HCT116 (cell line): ENCODE results near the gene TMEM101. TPM values are rescaled to one million over a fixed set of nuclear protein-coding genes. Genes with fewer than 3 reads are reported as not detected.

Source experiments
- ATAC-seq: fragments of 200-7000 bp; cut with Tn5 transposase; 2 replicates; pipeline ENCODE4 v1.9.1; 2020; ENCODE audit warnings: mild to moderate bottlenecking, moderate library complexity
- BruUV-seq: library from RNA; stranded (reverse); fragments of 400-500 nt; replicated peaks from 2 replicates; lab custom pipeline; 2021; lab: Mats Ljungman, UMichigan
- CTCF ChIA-PET: fragments of 300-600 bp; sonication (Branson Sonifier 250); formaldehyde crosslinking; loops from one replicate; lab custom pipeline; 2021; ENCODE audit warnings: antibody characterized with exemption; lab: Charles Lee
- POLR2A ChIA-PET: fragments of 300-600, 350-600 bp; sonication (Branson Sonifier 250); formaldehyde crosslinking; loops from one replicate; lab custom pipeline; 2021; ENCODE audit warnings: antibody characterized with exemption; lab: Charles Lee
- RAD21 ChIA-PET, 2 experiments: fragments of 300-600 bp; sonication (Branson Sonifier 250); formaldehyde crosslinking; loops; one replicate each; lab custom pipeline; 2023; ENCODE audit warnings: low total read pairs in 2 of 2; ENCODE audit not compliant: uncharacterized antibody in 2 of 2, unreplicated experiment in 2 of 2, low non-redundant PET in 1 of 2; lab: Charles Lee
- DNase-seq: peaks from one replicate; pipeline ENCODE4 v3.0.0-alpha.2; 2010; ENCODE audit warnings: low read depth, low spot score
- H2AFZ ChIP-seq: fragments of 200-600 bp; shearing (Covaris generic), sonication (generic); 2 replicates; pipeline ENCODE4 v1.6.1; 2017; ENCODE audit warnings: low read depth, mixed run types, mixed read lengths, antibody characterized with exemption, low read length; ENCODE audit not compliant: poor library complexity, severe bottlenecking
- H3K27ac ChIP-seq: 2 replicates; pipeline ENCODE4 v1.5.1; 2012; ENCODE audit warnings: low read depth, low read length
- H3K27me3 ChIP-seq: fragments of 200-600 bp; sonication (generic); 2 replicates; pipeline ENCODE4 v1.6.1; 2016; ENCODE audit warnings: mixed run types, low read length, mixed read lengths; ENCODE audit not compliant: insufficient read depth
- H3K36me3 ChIP-seq, 2 experiments: fragments of 200-500 bp in 1 of 2; fragments of 200-600 bp in 1 of 2; sonication (Bioruptor generic) in 1 of 2; sonication (generic) in 1 of 2; 2 replicates each; pipeline versions ENCODE4 v1.5.1 to v1.6.1; 2014 to 2016; ENCODE audit warnings: low read length in 2 of 2, inconsistent platforms in 1 of 2, mixed read lengths in 1 of 2, mixed run types in 1 of 2; ENCODE audit not compliant: insufficient read depth in 2 of 2, control insufficient read depth in 1 of 2
- H3K4me1 ChIP-seq, 2 experiments: fragments of 200-600 bp in 1 of 2; sonication (generic) in 1 of 2; 2 replicates each; pipeline versions ENCODE4 v1.5.1 to v1.6.1; 2012 to 2017; ENCODE audit warnings: low read length in 2 of 2, inconsistent platforms in 1 of 2, mild to moderate bottlenecking in 1 of 2, mixed read lengths in 1 of 2, mixed run types in 1 of 2, moderate library complexity in 1 of 2; ENCODE audit not compliant: insufficient read depth in 2 of 2, control insufficient read depth in 1 of 2
- H3K4me2 ChIP-seq: fragments of 200-600 bp; sonication (generic); 2 replicates; pipeline ENCODE4 v1.6.1; 2017; ENCODE audit warnings: mixed run types, low read length, mixed read lengths
- H3K4me3 ChIP-seq, 2 experiments: fragments of 200-600 bp in 1 of 2; sonication (generic) in 1 of 2; replicated peaks in 1 of 2; 2 replicates each; pipeline ENCODE4 v1.5.1; 2011 to 2016; ENCODE audit warnings: low read length in 2 of 2, control low read depth in 1 of 2, low read depth in 1 of 2, mild to moderate bottlenecking in 1 of 2, mixed read lengths in 1 of 2, mixed run types in 1 of 2
- H3K79me2 ChIP-seq: fragments of 200-600 bp; sonication (generic); 2 replicates; pipeline ENCODE4 v1.6.1; 2017; ENCODE audit warnings: mild to moderate bottlenecking, mixed run types, low read length, moderate library complexity, mixed read lengths; ENCODE audit not compliant: insufficient read depth
- H3K9ac ChIP-seq: fragments of 200-600 bp; sonication (generic); 2 replicates; pipeline ENCODE4 v1.6.1; 2016; ENCODE audit warnings: low read length, mixed read lengths
- H3K9me2 ChIP-seq: fragments of 200-600 bp; sonication (generic), shearing (Covaris generic); 2 replicates; pipeline ENCODE4 v1.6.1; 2017; ENCODE audit warnings: mixed run types, mild to moderate bottlenecking, moderate library complexity; ENCODE audit not compliant: insufficient read depth
- H3K9me3 ChIP-seq, 2 experiments: fragments of 200-500 bp in 1 of 2; fragments of 200-600 bp in 1 of 2; sonication (Bioruptor generic) in 1 of 2; sonication (generic) in 1 of 2; 2 replicates each; pipeline ENCODE4 v1.6.1; 2014 to 2017; ENCODE audit warnings: low read length in 2 of 2, mixed read lengths in 2 of 2, inconsistent platforms in 1 of 2, low read depth in 1 of 2, mild to moderate bottlenecking in 1 of 2, mixed run types in 1 of 2, moderate library complexity in 1 of 2; ENCODE audit not compliant: control insufficient read depth in 1 of 2, insufficient read depth in 1 of 2
- H4K20me1 ChIP-seq: fragments of 200-600 bp; sonication (generic), shearing (Covaris generic); 2 replicates; pipeline ENCODE4 v1.6.1; 2017; ENCODE audit warnings: mixed run types, mild to moderate bottlenecking, moderate library complexity; ENCODE audit not compliant: insufficient read depth
- CEBPB ChIP-seq: IDR thresholded peaks from 2 replicates; pipeline ENCODE4 v1.6.1; 2012; ENCODE audit warnings: low read depth
- EZH2 ChIP-seq: fragments of 200-600 bp; sonication (generic); IDR thresholded peaks from 2 replicates; pipeline ENCODE4 v1.6.1; 2017; ENCODE audit warnings: antibody characterized with exemption, mixed run types
- EZH2phosphoT487 ChIP-seq: fragments of 200-600 bp; IDR thresholded peaks from 2 replicates; pipeline ENCODE4 v1.6.1; 2018; ENCODE audit warnings: antibody characterized with exemption, borderline replicate concordance
- FOSL1 ChIP-seq: IDR thresholded peaks from 2 replicates; pipeline ENCODE4 v1.6.1; 2012; ENCODE audit warnings: low read depth
- JUND ChIP-seq: IDR thresholded peaks from 2 replicates; pipeline ENCODE4 v1.6.1; 2012
- RAD21 ChIP-seq: IDR thresholded peaks from 2 replicates; pipeline ENCODE4 v1.6.1; 2012; ENCODE audit warnings: low read depth, mild to moderate bottlenecking
- REST ChIP-seq: IDR thresholded peaks from 2 replicates; pipeline ENCODE4 v1.6.1; 2012; ENCODE audit warnings: low read depth
- TCF7L2 ChIP-seq: IDR thresholded peaks from 2 replicates; pipeline ENCODE4 v1.7.0; 2011; ENCODE audit warnings: borderline replicate concordance, inconsistent platforms; ENCODE audit not compliant: insufficient read depth, insufficient read length; ENCODE audit errors: extremely low read depth
- ZFX ChIP-seq: fragments of 450-650 bp; IDR thresholded peaks from 2 replicates; pipeline ENCODE4 v1.6.1; 2017
- intact Hi-C: fragments of 100-400 bp; cut with micrococcal nuclease; formaldehyde crosslinking; loops from 2 replicates; pipeline ENCODE4 v1.10.0; 2022
- total RNA-seq: library from RNA; stranded (reverse); gene quantifications from one replicate; pipeline ENCODE4 v1.2.1, GENCODE V29; 2021; ENCODE audit not compliant: unreplicated experiment

TMEM101 gene
- total RNA-seq, 1 experiment from 2014 or later, result 43.8 TPM

DNA sequence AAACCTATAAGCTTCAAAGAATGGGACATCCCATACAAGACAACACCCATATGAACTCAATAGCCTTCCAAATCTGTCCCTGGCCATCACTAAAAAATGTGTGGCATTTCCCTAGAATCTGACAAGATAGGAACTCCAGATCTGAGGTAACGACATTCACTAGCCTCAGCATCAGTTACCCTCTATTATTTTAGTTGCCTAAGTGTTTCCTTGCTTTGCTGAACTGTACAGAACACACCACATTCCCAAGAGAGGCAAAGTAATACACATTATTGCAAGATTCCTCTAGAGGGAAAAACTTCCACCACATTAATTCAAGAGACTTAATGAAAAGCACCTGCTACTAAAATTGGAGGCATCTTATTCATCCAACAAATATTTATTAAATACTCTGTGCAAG is 46.7 kb upstream of the TMEM101 start:
- no peak overlapping the region for H3K4me3 ChIP-seq
- peaks cover 0 to 11% of the 10 kb centered on the region in 2 experiments; a peak in 2 of 4 replicates for H3K4me1 ChIP-seq
- BruUV-seq, result no TSS peak

More for the DNA sequence above, 46.7 kb upstream of the TMEM101 start:
- no peak overlapping the region for H3K27ac ChIP-seq
- H3K27me3 ChIP-seq, result no peaks in the 10 kb centered on the region
- peaks cover 98% of the 10 kb centered on the region for H3K79me2 ChIP-seq
- ChIA-PET CTCF (no interaction called here), POLR2A (interaction anchor here (0.7 to 1.1 kb wide), 2 partner anchors 11 to 125 kb away, joined by 3 read pairs; partner anchors contain the start of gene TMUB2), RAD21 (no interaction called here)
- DNase-seq (no peak), ATAC-seq (no peak)
- no peak overlapping the region for H3K9ac ChIP-seq
- H3K4me2 ChIP-seq, result no peak overlapping the region
- H2AFZ ChIP-seq, result no peak overlapping the region
- H4K20me1 ChIP-seq, result peaks cover 7% of the 10 kb centered on the region; the same call in 1 of the 2 replicates
- TF ChIP-seq ZFX (no peak), EZH2phosphoT487 (no peak), TCF7L2 (no peak), CEBPB (no peak), EZH2 (no peak), RAD21 (no peak), FOSL1 (no peak), REST (no peak), JUND (no peak)
- peaks cover 36 to 52% of the 10 kb centered on the region in 2 experiments for H3K36me3 ChIP-seq
- H3K9me3 ChIP-seq, result no peaks in the 10 kb centered on the region
- intact Hi-C loops, result no loop called here
- H3K9me2 ChIP-seq, result no peaks in the 10 kb centered on the region
